GM18873 (cell line): Measurements from ENCODE around the gene TBC1D14.

Experiments
- ATAC-seq: cut with Tn5 transposase; IDR thresholded peaks from one replicate; pipeline ENCODE4 v1.9.1; 2021; ENCODE audit warnings: mild to moderate bottlenecking, moderate library complexity, moderate number of reproducible peaks; ENCODE audit not compliant: unreplicated experiment, low FRiP score

TBC1D14 gene

GRCh38 chr4:7034262-7035081 lies 124.8 kb downstream of the TBC1D14 start:
- no peak for ATAC-seq

- no peak for ATAC-seq
These were observed 127.8 kb downstream of the TBC1D14 start for GRCh38 chr4:7037425-7037824.

GRCh38 chr4:7040765-7041164 lies 131.1 kb downstream of the TBC1D14 start:
- no peak for ATAC-seq

GRCh38 chr4:7041246-7041645 lies 131.6 kb downstream of the TBC1D14 start:
- no peak for ATAC-seq

GRCh38 chr4:7041801-7042502 lies 132.3 kb downstream of the TBC1D14 start:
- ATAC-seq, result no peak

- ATAC-seq, result peak; percentile 57
These were observed 133.1 kb downstream of the TBC1D14 start for GRCh38 chr4:7042503-7043283.

- peak; percentile 25 for ATAC-seq
These were observed 133.9 kb downstream of the TBC1D14 start, which contains the start of gene TADA2B for GRCh38 chr4:7043284-7044136. Gene TADA2B (plus strand): TSS chr4:7043372. CDS start chr4:7043580, 208 bp downstream.

GRCh38 chr4:7044137-7044930 lies 134.7 kb downstream of the TBC1D14 start:
- ATAC-seq, result no peak

- no peak for ATAC-seq
These were observed 135.9 kb downstream of the TBC1D14 start for GRCh38 chr4:7045553-7045952.

GRCh38 chr4:7045961-7046921 lies 136.6 kb downstream of the TBC1D14 start:
- peak; percentile 32 for ATAC-seq

GRCh38 chr4:7046971-7047370 lies 137.3 kb downstream of the TBC1D14 start:
- no peak for ATAC-seq

GRCh38 chr4:7048642-7049041 lies 139.0 kb downstream of the TBC1D14 start:
- no peak for ATAC-seq

GRCh38 chr4:7049295-7049694 lies 139.7 kb downstream of the TBC1D14 start:
- no peak for ATAC-seq

- ATAC-seq, result no peak
These were observed 140.1 kb downstream of the TBC1D14 start for GRCh38 chr4:7049739-7050138.

- no peak for ATAC-seq
These were observed 141.0 kb downstream of the TBC1D14 start for GRCh38 chr4:7050481-7051143.

- no peak for ATAC-seq
These were observed 141.5 kb downstream of the TBC1D14 start for GRCh38 chr4:7051144-7051495.

- no peak for ATAC-seq
These were observed 142.3 kb downstream of the TBC1D14 start for GRCh38 chr4:7051905-7052304.

- no peak for ATAC-seq
These were observed 142.7 kb downstream of the TBC1D14 start for GRCh38 chr4:7052313-7052712.
